Measurements from ENCODE around the gene CACNB4. TPM values are rescaled to one million over a fixed set of nuclear protein-coding genes. Genes with fewer than 3 reads are reported as not detected.

The CACNB4 gene
- total and polyA plus RNA-seq, 2 of the 4 experiments (the other 2 are of a cell fraction): 0.12 to 0.36 TPM

DNA sequence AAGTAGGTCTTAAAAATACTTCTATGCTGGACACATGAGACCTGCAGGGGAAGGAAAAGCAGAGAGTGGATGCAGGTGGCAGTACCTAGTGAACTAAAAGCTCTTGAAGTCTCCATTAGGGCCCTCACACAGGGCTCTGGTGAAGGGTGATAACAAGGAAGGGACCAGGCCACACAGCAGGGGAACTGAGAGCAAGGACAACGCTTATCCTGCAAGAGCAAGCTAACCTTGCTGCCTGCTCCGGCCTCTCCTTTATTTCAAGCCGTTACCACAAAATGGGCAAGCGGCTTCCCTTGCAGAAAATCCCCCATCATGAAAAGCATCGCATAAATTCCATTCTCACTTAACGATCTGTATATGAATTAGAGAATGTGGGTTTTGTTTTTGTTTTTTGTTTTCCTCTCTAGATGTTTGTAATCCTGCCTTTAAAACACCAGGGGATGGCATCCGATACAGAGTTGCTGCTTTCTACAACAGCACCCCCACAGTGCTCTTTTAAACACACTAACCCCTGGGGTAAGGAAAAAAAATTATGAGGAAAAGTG is 64.5 kb downstream of the CACNB4 start:
- peaks cover 24% of the 10 kb centered on the region for H3K27me3 ChIP-seq (ENCODE audit: control insufficient read depth, insufficient read depth, low read length)
- H3K18ac ChIP-seq (ENCODE audit: low read depth, low read length): no peak overlapping the region
- no peak overlapping the region for H4K91ac ChIP-seq (ENCODE audit: insufficient read depth, low read depth, low read length)
- H3K9me1 ChIP-seq (ENCODE audit: insufficient read depth, low read length): no peaks in the 10 kb centered on the region
- no peak overlapping the region for H3K23ac ChIP-seq (ENCODE audit: low read depth, low read length)
- CTCF ChIA-PET: interaction anchor here (1.1 kb wide), 1 partner anchor 9 kb away, joined by 3 read pairs; no protein-coding TSS in a partner anchor
- H3K56ac ChIP-seq (ENCODE audit: extremely low read depth, insufficient read depth, low read length): no peak overlapping the region
- H2AFZ ChIP-seq (replicated peaks; ENCODE audit: low read length, poor library complexity): no peak overlapping the region
- TF ChIP-seq, protein P1, sequence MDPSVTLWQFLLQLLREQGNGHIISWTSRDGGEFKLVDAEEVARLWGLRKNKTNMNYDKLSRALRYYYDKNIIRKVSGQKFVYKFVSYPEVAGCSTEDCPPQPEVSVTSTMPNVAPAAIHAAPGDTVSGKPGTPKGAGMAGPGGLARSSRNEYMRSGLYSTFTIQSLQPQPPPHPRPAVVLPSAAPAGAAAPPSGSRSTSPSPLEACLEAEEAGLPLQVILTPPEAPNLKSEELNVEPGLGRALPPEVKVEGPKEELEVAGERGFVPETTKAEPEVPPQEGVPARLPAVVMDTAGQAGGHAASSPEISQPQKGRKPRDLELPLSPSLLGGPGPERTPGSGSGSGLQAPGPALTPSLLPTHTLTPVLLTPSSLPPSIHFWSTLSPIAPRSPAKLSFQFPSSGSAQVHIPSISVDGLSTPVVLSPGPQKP (IDR thresholded peaks at IDR 0.05; ENCODE audit: borderline replicate concordance, low read depth, low read length): no peak
- TF ChIP-seq POLR2A (IDR thresholded peaks at IDR 0.05; ENCODE audit: low read depth, low read length) (no peak), MXI1 (IDR thresholded peaks at IDR 0.05; ENCODE audit: borderline replicate concordance, low read depth, low read length) (no peak), MAFK (IDR thresholded peaks at IDR 0.05; ENCODE audit: low read depth, low read length) (no peak), SMC3 (IDR thresholded peaks at IDR 0.05; ENCODE audit: low read depth, low read length) (no peak), RAD21 (IDR thresholded peaks at IDR 0.05; ENCODE audit: low read length) (no peak), BHLHE40 (IDR thresholded peaks at IDR 0.05; ENCODE audit: low read depth, low read length) (no peak)
- TF ChIP-seq, protein P2, sequence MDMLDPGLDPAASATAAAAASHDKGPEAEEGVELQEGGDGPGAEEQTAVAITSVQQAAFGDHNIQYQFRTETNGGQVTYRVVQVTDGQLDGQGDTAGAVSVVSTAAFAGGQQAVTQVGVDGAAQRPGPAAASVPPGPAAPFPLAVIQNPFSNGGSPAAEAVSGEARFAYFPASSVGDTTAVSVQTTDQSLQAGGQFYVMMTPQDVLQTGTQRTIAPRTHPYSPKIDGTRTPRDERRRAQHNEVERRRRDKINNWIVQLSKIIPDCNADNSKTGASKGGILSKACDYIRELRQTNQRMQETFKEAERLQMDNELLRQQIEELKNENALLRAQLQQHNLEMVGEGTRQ (IDR thresholded peaks at IDR 0.05; ENCODE audit: low read depth, low read length): no peak
- no peak overlapping the region for H3K14ac ChIP-seq (replicated peaks; ENCODE audit: low read depth, low read length)
- no peak overlapping the region for H2BK120ac ChIP-seq (ENCODE audit: low read depth, low read length)
- intact Hi-C loops (cut with micrococcal nuclease) (loop anchor here (10.0 kb wide), 1 partner anchor 1480 kb away; no protein-coding TSS in a partner anchor), dilution Hi-C loops (cut with HindIII; ENCODE audit: low sequenced_read_pairs, unreplicated experiment) (no loop called here), in situ Hi-C loops (cut with MboI; ENCODE audit: low sequenced_read_pairs) (loop anchor here (10.0 kb wide), 1 partner anchor 600 kb away; no protein-coding TSS in a partner anchor)
- no peak overlapping the region for H3K27ac ChIP-seq (ENCODE audit: insufficient read depth, low read length)
- H2BK15ac ChIP-seq (ENCODE audit: low read depth, low read length): no peak overlapping the region
- no peaks in the 10 kb centered on the region for H4K20me1 ChIP-seq (ENCODE audit: insufficient read depth, low read length)
- no peak overlapping the region for H2AK5ac ChIP-seq (ENCODE audit: low read depth, low read length)
- H2BK5ac ChIP-seq (ENCODE audit: low read depth, low read length, poor library complexity, severe bottlenecking): no peak overlapping the region
- H4K5ac ChIP-seq (ENCODE audit: low read depth, low read length): no peak overlapping the region
- DNase-seq: no peak
- H3K4me2 ChIP-seq (ENCODE audit: low read depth, low read length): no peak overlapping the region
- no peak overlapping the region for H4K8ac ChIP-seq (ENCODE audit: low read depth in 2 of 2, low read length in 2 of 2)
- H3K4ac ChIP-seq (ENCODE audit: low read depth, low read length): no peak overlapping the region
- no peak overlapping the region for H2AK9ac ChIP-seq (replicated peaks; ENCODE audit: low read depth, low read length, poor library complexity)
- no peak overlapping the region for H2BK20ac ChIP-seq (ENCODE audit: low read depth, low read length)
- H3K4me3 ChIP-seq (ENCODE audit: insufficient read depth, low read depth, low read length): no peak overlapping the region
- no TSS peak for BruUV-seq (replicated peaks)
- ATAC-seq (ENCODE audit: low read depth): no peak
- H3K36me3 ChIP-seq (ENCODE audit: control insufficient read depth, insufficient read depth, low read length): no peaks in the 10 kb centered on the region
- no peaks in the 10 kb centered on the region for H3K4me1 ChIP-seq (ENCODE audit: control insufficient read depth, insufficient read depth, low read length)
- no peaks in the 10 kb centered on the region for H3K9me3 ChIP-seq (ENCODE audit: control insufficient read depth, insufficient read depth, low read length)
- no peaks in the 10 kb centered on the region for H3K79me1 ChIP-seq (ENCODE audit: low read depth in 1 of 2, low read length in 2 of 2)
- POLR2A ChIA-PET (ENCODE audit: unreplicated experiment): no interaction called here
- no CpG with 5 or more reads among the region's 7 CpGs for WGBS, 2 experiments (ENCODE audit: extremely low coverage in 2 of 2, insufficient read length in 1 of 2)
- H3K9ac ChIP-seq (ENCODE audit: low read depth, low read length): no peak overlapping the region
